ENCODE measurements around the gene ZNF577. TPM values are rescaled to one million over a fixed set of nuclear protein-coding genes. Genes with fewer than 3 reads are reported as not detected.
A peak's percentile ranks its signal among the peaks of the same experiment; 100 is the strongest.

The ZNF577 gene
- total RNA-seq, 4 donors from 2014 or later = 2.0 to 8.4 (median 4.5) TPM

GRCh38 chr19:51904331-51905165 is 16.8 kb upstream of the ZNF577 start, which contains the start of gene ZNF649:
ZNF649 (minus strand) TSS chr19:51905017; CDS start chr19:51900107, 4,910 bp downstream.
- peak; percentile 99 to 100 for ATAC-seq
- Histone ChIP-seq H3K9me3 (peaks cover 0 to 26% (median 3%) of the 10 kb centered on the region in 3 donors), H3K4me3 (peak within 1 kb of the TSS; percentile 71 to 86 (median 78)), H3K27me3 (peaks cover 0 to 9% (median 5%) of the 10 kb centered on the region in 3 donors), H3K4me1 (peaks cover 10 to 15% of the 10 kb centered on the region in 2 donors), H3K36me3 (peaks cover 0 to 35% of the 10 kb centered on the region in 2 donors), H3K27ac (peak within 1 kb of the TSS; percentile 80 to 92 (median 85))
- in situ Hi-C loops (cut with MboI; ENCODE audit: low sequenced_read_pairs in 4 of 4) (no loop called here), intact Hi-C loops (cut with DNase I; ENCODE audit: low total_unique reads) (loop anchor here (1.0 to 10.0 kb wide), 4 partner anchors 16 to 330 kb away; partner anchors contain the start of genes ZNF175, ZNF432 and ZNF613)
- TF ChIP-seq, protein P1, sequence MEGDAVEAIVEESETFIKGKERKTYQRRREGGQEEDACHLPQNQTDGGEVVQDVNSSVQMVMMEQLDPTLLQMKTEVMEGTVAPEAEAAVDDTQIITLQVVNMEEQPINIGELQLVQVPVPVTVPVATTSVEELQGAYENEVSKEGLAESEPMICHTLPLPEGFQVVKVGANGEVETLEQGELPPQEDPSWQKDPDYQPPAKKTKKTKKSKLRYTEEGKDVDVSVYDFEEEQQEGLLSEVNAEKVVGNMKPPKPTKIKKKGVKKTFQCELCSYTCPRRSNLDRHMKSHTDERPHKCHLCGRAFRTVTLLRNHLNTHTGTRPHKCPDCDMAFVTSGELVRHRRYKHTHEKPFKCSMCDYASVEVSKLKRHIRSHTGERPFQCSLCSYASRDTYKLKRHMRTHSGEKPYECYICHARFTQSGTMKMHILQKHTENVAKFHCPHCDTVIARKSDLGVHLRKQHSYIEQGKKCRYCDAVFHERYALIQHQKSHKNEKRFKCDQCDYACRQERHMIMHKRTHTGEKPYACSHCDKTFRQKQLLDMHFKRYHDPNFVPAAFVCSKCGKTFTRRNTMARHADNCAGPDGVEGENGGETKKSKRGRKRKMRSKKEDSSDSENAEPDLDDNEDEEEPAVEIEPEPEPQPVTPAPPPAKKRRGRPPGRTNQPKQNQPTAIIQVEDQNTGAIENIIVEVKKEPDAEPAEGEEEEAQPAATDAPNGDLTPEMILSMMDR (IDR thresholded peaks at IDR 0.05 in 4 of 5, conservative IDR thresholded peaks at IDR 0.05 in 1 of 5) = no peak
- no peak for TF ChIP-seq POLR2A (IDR thresholded peaks at IDR 0.05)
- peak; percentile 59 to 79 for DNase-seq

DNA sequence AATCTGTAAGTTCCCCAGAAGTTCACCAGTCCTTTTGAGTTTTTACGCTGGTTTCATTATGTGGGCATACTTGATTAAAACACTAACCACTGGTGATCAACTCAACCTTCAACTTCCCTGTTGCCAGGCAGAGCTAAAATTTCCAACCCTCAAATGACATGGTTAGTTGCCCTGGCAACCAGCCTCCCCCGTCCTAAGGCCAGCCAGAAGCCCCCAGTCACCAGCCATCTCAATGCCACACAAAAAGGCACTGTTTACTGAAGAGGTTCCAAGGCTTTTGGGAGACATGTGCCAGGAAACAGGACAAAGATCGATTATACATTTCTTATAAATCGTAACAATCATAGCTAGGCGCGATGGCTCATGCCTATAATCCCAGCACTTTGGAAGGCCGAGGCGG is 15.4 kb upstream of the ZNF577 start:
- peaks cover 10 to 15% of the 10 kb centered on the region in 2 donors for H3K4me1 ChIP-seq
- peaks cover 0 to 48% of the 10 kb centered on the region in 2 donors for H3K36me3 ChIP-seq
- intact Hi-C loops (cut with DNase I; ENCODE audit: low total_unique reads) = loop anchor here (10.0 kb wide), 1 partner anchor 328 kb away; the partner anchor contains the start of gene ZNF175
- TF ChIP-seq, protein P1 (IDR thresholded peaks at IDR 0.05 in 4 of 5, conservative IDR thresholded peaks at IDR 0.05 in 1 of 5) = no peak
- no peak for TF ChIP-seq POLR2A (IDR thresholded peaks at IDR 0.05)
- peaks cover 0 to 8% (median 5%) of the 10 kb centered on the region in 3 donors for H3K27me3 ChIP-seq
- no peak overlapping the region for H3K27ac ChIP-seq
- DNase-seq = no peak
- H3K9me3 ChIP-seq = peaks cover 0 to 27% (median 3%) of the 10 kb centered on the region in 3 donors
- in situ Hi-C loops (cut with MboI; ENCODE audit: low sequenced_read_pairs in 4 of 4) = no loop called here
- no peak for ATAC-seq
- peak overlapping the region; percentile 71 to 86 (median 78) for H3K4me3 ChIP-seq

DNA sequence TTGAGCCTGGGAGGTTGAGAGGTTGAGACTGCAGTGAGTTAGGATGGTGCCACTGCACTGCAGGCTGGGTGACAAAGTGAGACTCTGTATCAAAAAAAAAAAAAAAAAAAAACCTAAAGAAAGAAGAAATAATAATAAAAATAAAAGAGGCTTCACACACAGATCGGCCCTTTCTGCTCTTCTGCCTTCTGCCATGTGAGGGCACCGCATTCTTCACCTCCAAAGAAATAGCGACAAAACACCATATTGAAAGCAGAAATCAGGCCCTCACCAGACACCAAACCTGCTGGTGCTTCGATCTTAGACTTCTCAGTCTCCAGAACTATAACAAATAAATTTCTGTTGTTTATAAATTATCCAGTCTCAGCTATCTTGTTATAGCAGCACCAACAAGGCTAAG is 14.1 kb upstream of the ZNF577 start:
- H3K4me3 ChIP-seq = no peak overlapping the region
- peaks cover 10 to 15% of the 10 kb centered on the region in 2 donors for H3K4me1 ChIP-seq
- no peak overlapping the region for H3K27ac ChIP-seq
- H3K9me3 ChIP-seq = peaks cover under 1 to 30% (median 3%) of the 10 kb centered on the region in 3 donors
- H3K36me3 ChIP-seq = peaks cover 7 to 62% of the 10 kb centered on the region in 2 donors
- TF ChIP-seq, protein P1 (IDR thresholded peaks at IDR 0.05 in 4 of 5, conservative IDR thresholded peaks at IDR 0.05 in 1 of 5) = no peak
- no peak for TF ChIP-seq POLR2A (IDR thresholded peaks at IDR 0.05)
- no peaks in the 10 kb centered on the region for H3K27me3 ChIP-seq
- DNase-seq (no peak), ATAC-seq (no peak)
- intact Hi-C loops (cut with DNase I; ENCODE audit: low total_unique reads) (loop anchor here (10.0 kb wide), 1 partner anchor 327 kb away; the partner anchor contains the start of gene ZNF175), in situ Hi-C loops (cut with MboI; ENCODE audit: low sequenced_read_pairs in 4 of 4) (no loop called here)

DNA sequence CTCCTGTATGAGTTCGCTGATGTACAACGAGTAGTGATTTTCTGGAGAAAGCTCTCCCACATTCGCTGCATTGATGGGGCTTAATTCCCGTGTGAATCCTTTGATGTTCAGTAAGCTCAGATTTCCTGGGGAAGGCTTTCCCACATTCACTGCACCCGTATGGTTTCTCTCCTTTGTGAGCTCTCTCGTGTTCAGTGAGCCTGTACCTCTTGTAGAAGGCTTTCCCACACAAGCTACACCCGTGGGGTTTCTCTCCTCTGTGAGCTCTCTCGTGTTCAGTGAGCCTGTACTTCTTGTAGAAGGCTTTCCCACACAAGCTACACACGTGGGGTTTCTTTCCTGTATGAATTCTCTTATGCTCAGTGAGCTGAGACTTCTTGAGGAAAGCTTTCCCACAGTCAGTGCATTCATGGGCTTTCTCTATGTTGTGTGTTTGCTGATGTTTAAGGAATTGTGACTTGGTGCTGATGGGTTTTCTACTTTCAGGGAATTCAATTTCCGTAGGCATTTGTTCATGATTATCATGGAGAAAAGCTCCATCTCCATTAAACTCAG is 3.5 kb upstream of the ZNF577 start:
- Histone ChIP-seq H3K9me3 (peaks cover 12 to 50% (median 31%) of the 10 kb centered on the region in 3 donors), H3K4me1 (peaks cover 4 to 9% of the 10 kb centered on the region in 2 donors), H3K36me3 (peaks cover 45 to 74% of the 10 kb centered on the region in 2 donors), H3K27me3 (no peaks in the 10 kb centered on the region), H3K4me3 (peak overlapping the region in 1 of 4 donors; percentile 15), H3K27ac (no peak overlapping the region)
- intact Hi-C loops (cut with DNase I; ENCODE audit: low total_unique reads) (no loop called here), in situ Hi-C loops (cut with MboI; ENCODE audit: low sequenced_read_pairs in 4 of 4) (no loop called here)
- no peak for DNase-seq
- TF ChIP-seq, protein P1 (IDR thresholded peaks at IDR 0.05 in 4 of 5, conservative IDR thresholded peaks at IDR 0.05 in 1 of 5) = no peak
- TF ChIP-seq POLR2A (IDR thresholded peaks at IDR 0.05) = no peak
- no peak for ATAC-seq
